WERI-Rb-1 (cell line): ENCODE data around the gene HIVEP3.

Source experiments
- DNase-seq: peaks from one replicate; pipeline ENCODE4 v3.0.0-alpha.2; 2020
- H3K27ac ChIP-seq: fragments of 250-450 bp; sonication (Bioruptor Pico); 2 replicates; pipeline ENCODE4 v1.5.1; 2020; ENCODE audit warnings: mild to moderate bottlenecking, moderate library complexity
- H3K27me3 ChIP-seq: fragments of 250-450 bp; sonication (Bioruptor Pico); 2 replicates; pipeline ENCODE4 v1.5.1; 2021; ENCODE audit warnings: mild to moderate bottlenecking, low read depth, moderate library complexity; ENCODE audit not compliant: insufficient read depth, severe bottlenecking
- H3K36me3 ChIP-seq: fragments of 250-450 bp; sonication (Bioruptor Pico); 2 replicates; pipeline ENCODE4 v1.5.1; 2020; ENCODE audit warnings: mild to moderate bottlenecking, moderate library complexity
- H3K4me3 ChIP-seq: 2 replicates; pipeline ENCODE4 v1.5.1; 2011; ENCODE audit warnings: low read depth, mild to moderate bottlenecking, control low read depth, low read length
- H3K9me3 ChIP-seq: fragments of 250-450 bp; sonication (Bioruptor Pico); 2 replicates; pipeline ENCODE4 v1.5.1; 2021; ENCODE audit warnings: mild to moderate bottlenecking, moderate library complexity; ENCODE audit not compliant: severe bottlenecking
- CTCF ChIP-seq: IDR thresholded peaks from 2 replicates; pipeline ENCODE4 v1.5.1; 2011; ENCODE audit warnings: low read depth, mild to moderate bottlenecking, control low read depth, inconsistent platforms, low read length

HIVEP3 gene

GRCh38 chr1:41534181-41535076 is 384.3 kb downstream of the HIVEP3 start:
- Histone ChIP-seq H3K27ac (no peak overlapping the region), H3K27me3 (no peaks in the 10 kb centered on the region), H3K36me3 (no peaks in the 10 kb centered on the region), H3K9me3 (no peaks in the 10 kb centered on the region), H3K4me3 (no peak overlapping the region)
- no peak for TF ChIP-seq CTCF
- DNase-seq = no peak

- H3K9me3 ChIP-seq = no peaks in the 10 kb centered on the region
- no peak for DNase-seq
- H3K4me3 ChIP-seq = no peak overlapping the region
Observed at GRCh38 chr1:41533731-41534080, 385.0 kb downstream of the HIVEP3 start.

GRCh38 chr1:41533016-41533730 is 385.5 kb downstream of the HIVEP3 start:
- Histone ChIP-seq H3K27me3 (no peaks in the 10 kb centered on the region), H3K27ac (no peak overlapping the region), H3K9me3 (no peaks in the 10 kb centered on the region), H3K4me3 (no peak overlapping the region), H3K36me3 (no peaks in the 10 kb centered on the region)
- no peak for TF ChIP-seq CTCF
- no peak for DNase-seq

More at GRCh38 chr1:41533731-41534080, 385.0 kb downstream of the HIVEP3 start:
- Histone ChIP-seq H3K36me3 (no peaks in the 10 kb centered on the region), H3K27ac (no peak overlapping the region), H3K27me3 (no peaks in the 10 kb centered on the region)
- no peak for TF ChIP-seq CTCF

- DNase-seq = no peak
- Histone ChIP-seq H3K9me3 (no peaks in the 10 kb centered on the region), H3K36me3 (no peaks in the 10 kb centered on the region), H3K27me3 (no peaks in the 10 kb centered on the region), H3K27ac (no peak overlapping the region), H3K4me3 (no peak overlapping the region)
- no peak for TF ChIP-seq CTCF
Observed at GRCh38 chr1:41532206-41532975, 386.3 kb downstream of the HIVEP3 start.

- Histone ChIP-seq H3K9me3 (no peaks in the 10 kb centered on the region), H3K27ac (no peak overlapping the region), H3K27me3 (no peaks in the 10 kb centered on the region), H3K4me3 (no peak overlapping the region), H3K36me3 (no peaks in the 10 kb centered on the region)
- DNase-seq = no peak
- no peak for TF ChIP-seq CTCF
Observed at GRCh38 chr1:41530411-41530810, 388.3 kb downstream of the HIVEP3 start.
